ENCODE measurements around the gene TBC1D16. TPM values are rescaled to one million over a fixed set of nuclear protein-coding genes. Genes with fewer than 3 reads are reported as not detected.

The TBC1D16 gene
- total RNA-seq, 1 donor from 2014 or later, result 21.2 TPM

DNA sequence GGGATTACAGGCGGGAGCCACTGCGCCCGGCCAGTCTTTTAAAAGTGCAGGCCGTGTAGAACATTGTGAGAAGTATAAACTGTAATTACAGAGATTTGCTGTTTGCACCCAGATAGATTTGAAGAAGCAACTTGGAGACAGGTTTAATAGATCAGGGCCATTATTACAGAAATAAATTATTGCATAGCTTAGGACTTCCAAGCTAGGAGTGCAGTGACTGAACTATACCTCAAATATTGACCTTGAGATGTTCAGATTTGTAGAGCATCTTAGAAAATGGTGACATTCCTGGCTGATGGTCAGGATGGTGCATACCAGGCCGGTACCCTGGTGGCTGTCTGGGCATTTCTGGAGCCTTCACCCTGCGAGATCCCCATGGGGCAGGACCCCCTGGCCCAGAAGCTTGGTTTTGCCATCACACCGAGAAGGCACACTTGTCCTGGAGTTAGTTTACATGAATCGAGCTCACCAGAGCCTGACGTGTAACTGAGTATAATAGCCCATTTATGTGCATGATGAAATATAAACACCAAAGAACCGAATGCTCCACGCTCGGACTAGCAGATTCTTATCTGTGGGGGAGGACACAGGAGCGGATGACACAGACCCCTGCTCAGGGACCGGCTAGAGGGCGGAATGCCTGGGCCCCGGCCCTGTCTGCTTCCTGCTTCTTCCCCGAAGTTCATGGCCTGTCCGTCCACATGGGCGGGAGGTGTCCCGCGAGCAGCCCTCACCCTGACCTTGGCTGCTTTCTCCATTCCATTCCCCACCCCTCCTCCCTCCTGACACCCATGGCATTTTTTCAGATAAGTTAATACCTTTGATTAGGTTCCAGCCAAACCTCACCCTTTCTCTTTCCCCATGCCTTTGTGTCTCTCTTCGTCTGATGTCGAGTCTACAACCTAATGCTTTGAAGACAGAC lies 32.9 kb upstream of the TBC1D16 start:
- no peak overlapping the region for H3K9ac ChIP-seq
- Mint-ChIP-seq H3K4me1 (peaks cover 12% of the 10 kb centered on the region), H3K4me3 (no peak overlapping the region), H3K27me3 (ENCODE audit: insufficient read depth, low read depth) (no peaks in the 10 kb centered on the region), H3K9me3 (no peaks in the 10 kb centered on the region), H3K36me3 (peaks cover 10% of the 10 kb centered on the region), H3K27ac (peak overlapping the region; percentile 95)
- no peaks in the 10 kb centered on the region for H3K79me2 ChIP-seq (ENCODE audit: low read depth)
- H4K20me1 ChIP-seq (ENCODE audit: low read depth), result no peaks in the 10 kb centered on the region
- peaks cover 11% of the 10 kb centered on the region for H3K4me1 ChIP-seq
- H3K9me3 ChIP-seq (ENCODE audit: low read depth), result no peaks in the 10 kb centered on the region
- H3F3A ChIP-seq (ENCODE audit: low read depth), result peaks cover 13% of the 10 kb centered on the region
- TF ChIP-seq EZH2 (IDR thresholded peaks at IDR 0.05) (no peak), EZH2phosphoT487 (IDR thresholded peaks at IDR 0.05) (no peak), CTCF (IDR thresholded peaks at IDR 0.05) (no peak)
- no peaks in the 10 kb centered on the region for H3K36me3 ChIP-seq
- H3K4me3 ChIP-seq, result no peak overlapping the region
- no peaks in the 10 kb centered on the region for H3K27me3 ChIP-seq
- no peak overlapping the region for H3K27ac ChIP-seq
- no peak overlapping the region for H3K4me2 ChIP-seq
- no peak overlapping the region for H2AFZ ChIP-seq (replicated peaks)
- no peak for DNase-seq (ENCODE audit: low spot score)

DNA sequence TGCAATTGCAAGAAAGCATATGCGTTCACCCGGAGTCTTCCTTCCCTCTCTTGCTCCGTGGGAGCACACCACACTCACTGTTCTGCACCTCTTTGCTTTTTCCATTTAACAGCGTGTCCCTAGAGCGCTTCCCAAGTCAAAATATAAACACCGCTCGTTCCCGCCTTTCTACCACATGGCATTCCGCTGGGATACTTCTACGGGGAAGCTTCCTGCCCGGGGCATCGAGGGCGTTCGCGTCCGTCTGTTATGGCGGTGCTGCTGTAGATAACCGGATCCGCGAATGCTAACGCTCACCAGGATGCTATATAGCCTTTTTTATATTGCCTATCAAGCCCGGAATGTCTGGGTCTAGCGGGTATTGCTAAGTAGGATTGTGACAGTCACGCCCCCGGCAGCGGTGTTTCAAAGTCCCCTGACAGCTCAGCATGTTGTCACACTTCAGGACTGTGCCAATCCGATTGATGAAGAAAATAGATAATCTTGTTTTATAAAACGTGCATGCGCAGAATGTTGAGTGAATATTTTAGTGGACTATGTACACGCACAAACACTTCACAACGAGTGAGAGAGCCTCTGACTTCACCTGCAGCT lies 31.8 kb upstream of the TBC1D16 start:
- peaks cover 8% of the 10 kb centered on the region for H3K36me3 Mint-ChIP-seq
- no peaks in the 10 kb centered on the region for H3K27me3 Mint-ChIP-seq (ENCODE audit: insufficient read depth, low read depth)
- H3K4me1 Mint-ChIP-seq, result peaks cover 10% of the 10 kb centered on the region
- no peak for DNase-seq (ENCODE audit: low spot score)
- H3K9me3 Mint-ChIP-seq, result no peaks in the 10 kb centered on the region
- TF ChIP-seq EZH2phosphoT487 (IDR thresholded peaks at IDR 0.05), result no peak
- no peak for TF ChIP-seq EZH2 (IDR thresholded peaks at IDR 0.05)
- no peak for TF ChIP-seq CTCF (IDR thresholded peaks at IDR 0.05)
- Histone ChIP-seq H2AFZ (replicated peaks) (no peak overlapping the region), H3K9me3 (ENCODE audit: low read depth) (no peaks in the 10 kb centered on the region), H3K4me2 (no peak overlapping the region), H3K27me3 (no peaks in the 10 kb centered on the region), H3F3A (ENCODE audit: low read depth) (peaks cover 13% of the 10 kb centered on the region), H3K27ac (no peak overlapping the region), H3K9ac (no peak overlapping the region), H3K4me3 (no peak overlapping the region), H4K20me1 (ENCODE audit: low read depth) (no peaks in the 10 kb centered on the region), H3K36me3 (no peaks in the 10 kb centered on the region), H3K79me2 (ENCODE audit: low read depth) (no peaks in the 10 kb centered on the region), H3K4me1 (peaks cover 11% of the 10 kb centered on the region)
- H3K4me3 Mint-ChIP-seq, result no peak overlapping the region
- H3K27ac Mint-ChIP-seq, result no peak overlapping the region

DNA sequence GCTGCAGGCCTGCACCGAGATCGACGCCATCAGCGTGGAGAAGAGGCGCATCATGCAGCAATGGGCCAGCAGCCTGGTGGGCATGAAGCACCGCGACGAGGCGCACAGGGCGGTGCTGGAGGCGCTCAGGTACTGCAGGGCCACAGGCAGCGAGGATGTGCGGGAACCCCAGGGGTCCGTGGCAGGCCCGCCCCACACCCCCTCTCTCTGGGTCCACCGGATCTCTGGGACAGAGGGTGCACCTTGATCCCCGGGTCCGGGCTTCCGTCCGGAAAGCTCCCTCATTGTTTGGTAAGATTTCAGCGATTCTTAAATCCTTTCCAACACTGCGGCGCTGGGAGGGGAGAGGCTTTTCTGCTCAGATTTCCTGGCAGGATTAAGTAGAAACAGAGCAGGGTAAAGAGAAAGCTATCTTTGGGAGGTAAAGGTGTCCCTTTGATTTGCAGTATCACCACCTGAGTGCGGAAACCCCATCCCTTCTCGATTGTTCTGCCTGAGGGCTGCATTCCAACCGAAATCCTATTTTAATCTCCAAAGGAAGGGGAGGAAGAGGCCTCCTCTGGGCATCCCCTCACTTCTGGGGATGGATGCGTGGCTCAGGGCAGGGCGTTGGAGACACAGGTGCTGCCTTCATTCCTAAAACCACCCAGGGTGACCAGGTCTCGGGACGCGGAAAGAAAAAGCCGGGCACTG lies 30.0 kb upstream of the TBC1D16 start:
- Histone ChIP-seq H3K9ac (no peak overlapping the region), H3K79me2 (ENCODE audit: low read depth) (no peaks in the 10 kb centered on the region), H2AFZ (replicated peaks) (peak overlapping the region; percentile 68), H3K27me3 (no peaks in the 10 kb centered on the region), H3K4me2 (peak overlapping the region; percentile 49), H3K27ac (peak overlapping the region; percentile 34), H4K20me1 (ENCODE audit: low read depth) (no peaks in the 10 kb centered on the region), H3F3A (ENCODE audit: low read depth) (peaks cover 13% of the 10 kb centered on the region), H3K4me3 (no peak overlapping the region), H3K9me3 (ENCODE audit: low read depth) (no peaks in the 10 kb centered on the region), H3K4me1 (peaks cover 11% of the 10 kb centered on the region), H3K36me3 (no peaks in the 10 kb centered on the region)
- no peak for TF ChIP-seq EZH2 (IDR thresholded peaks at IDR 0.05)
- H3K4me1 Mint-ChIP-seq, result peaks cover 8% of the 10 kb centered on the region
- H3K27me3 Mint-ChIP-seq (ENCODE audit: insufficient read depth, low read depth), result peaks cover 3% of the 10 kb centered on the region
- DNase-seq (ENCODE audit: low spot score), result peak; percentile 62
- no peak overlapping the region for H3K27ac Mint-ChIP-seq
- H3K36me3 Mint-ChIP-seq, result peaks cover 13% of the 10 kb centered on the region
- no peaks in the 10 kb centered on the region for H3K9me3 Mint-ChIP-seq
- H3K4me3 Mint-ChIP-seq, result no peak overlapping the region
